Stimulated activated CD4-positive, alpha-beta T cell treated with anti-CD3 and anti-CD28 coated beads, Interleukin-4, amount 100 ng/mL, for 24 hours (primary cell): ENCODE data around the gene PPP1R15B.
"Not testable (repeated sequence)": the region's sequence is repeated elsewhere in the genome, so short reads cannot be mapped to it uniquely, and the experiment has no call there.

ENCODE experiments used
- DNase-seq: peaks from one replicate; pipeline ENCODE4 v3.0.0-alpha.2; 2020

Gene PPP1R15B

DNA sequence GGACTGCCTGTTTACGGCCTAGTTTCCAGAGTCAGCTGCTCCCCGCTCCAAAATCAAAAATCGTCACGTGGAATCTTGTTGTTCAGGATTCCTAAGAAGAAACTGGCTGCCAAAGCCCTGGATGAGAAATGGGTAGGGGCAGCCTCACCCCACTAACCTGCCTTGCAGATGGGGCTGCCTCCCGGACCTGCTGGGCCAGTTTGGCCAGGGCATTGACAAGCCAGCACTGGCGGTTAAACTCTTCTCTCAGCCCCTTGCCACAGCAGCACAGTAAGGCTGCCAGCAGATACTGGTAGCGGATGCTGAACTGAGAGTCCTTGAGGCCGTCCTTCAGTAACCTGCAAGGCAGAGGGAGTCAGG is 31.6 kb upstream of the PPP1R15B start:
- DNase-seq: no peak

DNA sequence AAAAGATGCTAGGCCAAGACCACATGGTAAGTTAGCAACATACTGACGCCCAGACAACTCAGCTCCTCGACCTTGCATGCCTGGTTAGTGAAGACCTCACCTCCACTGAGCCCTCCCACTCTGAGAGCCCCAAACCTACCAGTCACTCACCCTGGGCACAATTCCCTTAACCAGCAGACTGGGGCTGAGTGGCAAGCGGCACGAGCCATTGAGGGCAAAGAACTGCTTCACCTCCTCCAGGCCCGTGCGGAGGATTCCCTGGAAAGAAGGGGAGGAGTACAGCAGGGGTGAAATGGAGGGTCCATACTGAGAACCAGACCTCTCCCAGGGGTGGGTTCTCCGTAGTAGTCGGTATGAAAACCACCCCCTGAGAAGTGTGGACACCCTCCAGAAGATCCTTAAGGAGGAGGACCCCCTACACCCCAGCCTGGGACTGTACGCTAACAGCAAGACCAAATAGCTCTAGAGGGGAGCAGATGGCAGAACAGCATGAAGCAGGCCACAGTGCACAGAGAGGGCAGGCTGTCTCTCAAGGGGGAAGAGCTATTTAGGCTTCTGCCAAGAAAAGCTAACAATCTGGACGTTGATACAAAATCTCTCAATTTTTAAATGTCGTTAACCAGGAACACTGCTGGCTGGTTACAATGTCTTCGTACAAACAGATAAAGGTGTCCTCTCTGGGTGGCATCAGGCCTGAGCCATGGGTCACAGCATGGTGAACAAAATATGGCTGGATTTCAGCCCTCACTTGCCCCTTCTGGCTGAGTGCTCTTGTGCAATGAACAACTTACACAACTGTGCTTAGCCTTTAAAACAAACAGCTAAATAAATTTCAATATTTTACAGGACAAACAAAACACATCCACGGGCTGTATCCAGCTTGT is 31.0 kb upstream of the PPP1R15B start:
- DNase-seq: no peak

- no peak for DNase-seq
Observed at GRCh38 chr1:204441558-204441957, 29.9 kb upstream of the PPP1R15B start.

GRCh38 chr1:204439621-204440375 is 28.2 kb upstream of the PPP1R15B start:
- DNase-seq: no peak

DNA sequence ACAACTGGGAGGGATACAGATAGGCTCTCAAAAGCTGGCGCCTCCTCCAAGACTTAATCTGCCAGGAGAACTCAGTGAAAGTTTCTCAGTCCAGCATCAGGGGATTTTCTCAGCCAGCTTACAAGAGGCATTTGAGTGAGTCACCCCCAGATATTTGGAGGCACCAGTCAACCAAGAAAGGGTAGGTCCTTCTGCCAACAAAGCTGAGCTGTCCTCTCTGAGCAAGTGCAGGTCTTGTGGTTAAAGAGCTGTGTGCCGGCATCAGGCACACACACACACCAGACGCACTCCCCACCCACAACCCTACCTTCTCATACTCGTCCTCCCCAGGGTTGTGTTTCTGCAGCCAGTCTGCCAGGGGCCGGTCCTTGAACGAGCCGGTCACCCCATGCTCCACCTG is 27.0 kb upstream of the PPP1R15B start:
- peak; percentile 30 for DNase-seq

- no peak for DNase-seq
Observed at GRCh38 chr1:204437796-204438570, 26.4 kb upstream of the PPP1R15B start.

DNA sequence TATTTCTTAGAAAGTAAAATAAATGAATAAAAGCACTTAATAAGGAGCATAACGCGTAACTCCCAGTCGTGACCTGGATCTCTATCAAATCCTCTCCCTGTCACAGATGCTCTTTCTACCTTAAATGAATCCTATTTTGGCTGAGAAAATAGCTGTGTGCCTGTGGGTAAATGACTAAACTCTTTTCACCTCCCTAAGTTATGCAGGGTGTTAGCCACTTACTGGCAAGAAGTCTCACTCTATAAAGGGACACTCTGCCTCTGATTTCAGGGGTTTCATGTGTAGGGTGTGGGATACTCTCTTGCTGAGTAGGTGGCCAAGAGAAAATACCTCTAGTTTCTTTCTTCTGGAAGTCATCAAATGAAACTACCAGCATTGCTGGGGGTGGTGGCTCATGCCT is 24.3 kb upstream of the PPP1R15B start:
- no peak for DNase-seq

- no peak for DNase-seq
Observed at GRCh38 chr1:204435381-204435831, 23.8 kb upstream of the PPP1R15B start.

DNA sequence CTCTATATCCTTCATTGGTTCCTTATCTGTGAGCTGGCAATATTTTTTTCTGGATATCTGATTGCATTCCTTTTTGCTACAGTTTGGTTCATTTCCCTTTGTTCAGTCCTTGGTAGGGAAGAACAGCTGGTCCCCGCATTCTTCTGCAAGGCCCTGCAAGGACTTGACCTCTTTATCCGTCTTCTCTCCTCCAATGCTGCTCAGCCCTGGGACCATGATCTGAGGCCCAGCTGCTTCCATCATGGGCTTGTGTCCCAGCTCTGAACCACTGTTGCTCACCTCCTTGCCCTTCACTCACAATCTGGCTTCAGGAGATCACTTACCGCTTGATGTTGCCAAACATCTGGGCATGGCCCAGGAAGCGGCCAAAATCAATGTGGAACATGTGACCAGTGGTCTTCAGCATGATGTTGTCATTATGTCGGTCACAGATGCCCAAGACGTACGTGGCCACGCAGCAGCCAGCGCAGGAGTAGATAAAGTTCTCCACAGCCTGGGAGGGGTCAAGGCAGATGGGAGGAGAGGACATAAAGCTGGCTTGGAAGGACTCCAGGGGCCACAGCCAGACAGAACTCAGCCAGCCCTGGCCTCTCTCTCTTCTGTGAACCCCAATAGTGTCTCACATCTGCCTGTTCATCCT is 22.6 kb upstream of the PPP1R15B start:
- DNase-seq: no peak

- no peak for DNase-seq
Observed at GRCh38 chr1:204432708-204433107, 21.1 kb upstream of the PPP1R15B start.

DNA sequence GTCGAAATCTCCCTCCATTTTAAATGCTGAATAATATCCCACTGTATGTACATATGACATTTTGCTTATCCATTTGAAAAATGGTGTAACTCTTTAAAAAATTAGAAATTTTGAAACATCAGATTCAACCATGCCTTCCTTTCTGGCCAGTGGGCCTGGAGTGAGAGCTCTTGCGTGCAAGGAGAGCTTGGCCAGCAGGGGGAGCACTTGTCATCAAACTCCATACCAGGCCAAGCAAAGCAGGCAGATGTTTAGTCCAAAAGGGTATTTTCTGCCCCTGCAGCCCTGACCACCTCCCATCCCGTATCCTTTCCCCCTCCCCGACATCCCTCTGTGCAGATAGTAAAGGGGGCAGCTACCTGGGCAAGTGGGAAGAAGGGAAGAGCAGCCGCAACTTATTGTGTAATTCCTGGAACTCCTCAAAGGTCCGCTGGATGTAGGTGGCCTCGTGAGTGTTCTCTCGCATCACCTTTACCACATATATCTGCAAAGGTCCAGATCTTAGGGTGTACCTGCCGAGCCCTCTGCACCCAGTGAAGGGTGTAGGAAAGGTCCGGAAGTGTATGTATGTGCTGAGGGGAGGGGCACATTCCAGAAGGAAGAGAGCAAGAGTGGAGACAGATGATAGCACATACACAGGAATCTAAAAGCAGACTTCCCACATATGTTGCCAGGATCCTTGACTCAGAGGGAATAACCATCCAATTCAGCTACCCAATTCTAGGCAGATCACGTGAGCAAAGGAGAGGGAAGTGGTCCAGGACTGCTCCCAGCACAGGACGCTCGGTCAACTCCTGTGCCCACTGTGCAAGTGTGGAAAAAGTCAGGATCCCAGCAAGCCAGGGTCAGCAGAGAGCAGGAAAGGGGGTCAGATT is 19.9 kb upstream of the PPP1R15B start:
- peak; percentile 86 for DNase-seq

DNA sequence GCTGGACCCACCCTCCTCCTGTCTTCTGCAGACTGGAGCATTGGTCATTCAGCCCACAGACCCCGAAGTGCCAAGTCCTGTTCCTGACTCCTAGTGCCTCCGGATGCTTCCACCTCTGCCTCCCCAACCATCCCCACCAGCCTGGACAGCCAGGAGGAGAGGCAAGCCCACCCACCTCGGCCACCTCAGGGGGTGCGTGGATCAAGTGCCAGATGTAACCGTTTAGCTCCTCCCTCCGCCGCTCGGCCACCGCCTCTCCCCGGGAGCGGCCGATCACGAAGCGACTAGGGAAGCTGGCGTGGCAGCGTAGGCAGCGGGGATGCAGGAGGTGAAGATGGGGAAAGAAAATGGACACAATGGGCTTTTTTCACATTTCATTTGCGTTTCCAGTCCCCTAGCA is 18.1 kb upstream of the PPP1R15B start:
- no peak for DNase-seq

DNA sequence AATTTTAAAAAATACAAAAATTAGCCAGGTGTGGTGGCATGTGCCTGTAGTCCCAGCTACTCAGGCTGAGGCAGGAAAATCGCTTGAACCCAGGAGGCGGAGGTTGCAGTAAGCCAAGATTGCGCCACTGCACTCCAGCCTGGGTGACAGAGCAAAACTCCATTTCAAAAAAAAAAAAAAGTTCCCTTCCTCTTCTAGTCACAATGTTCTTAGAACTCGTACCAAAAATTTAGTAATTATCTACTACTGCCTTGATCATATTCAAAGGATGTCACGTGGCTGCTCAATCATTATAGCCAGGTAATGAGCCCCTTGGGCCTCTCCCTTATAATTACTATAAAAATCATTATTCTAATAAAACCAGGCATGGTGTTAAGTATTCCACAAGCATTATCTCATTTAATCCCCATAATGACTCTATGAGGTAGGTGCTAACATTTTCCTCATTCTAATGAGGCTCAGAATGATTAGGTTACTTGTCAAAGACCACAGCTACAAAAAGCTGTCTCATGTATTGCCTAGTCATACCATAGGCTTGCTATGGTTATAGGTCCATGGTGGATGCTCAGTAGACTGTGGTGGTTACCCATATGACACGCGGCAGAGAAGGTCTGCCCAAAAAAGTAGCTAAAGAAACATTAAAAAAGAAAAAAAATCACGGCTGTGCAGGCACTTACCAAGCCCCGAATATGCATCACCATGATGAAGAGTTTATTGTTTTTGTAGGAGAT is 15.5 kb upstream of the PPP1R15B start:
- no peak for DNase-seq

DNA sequence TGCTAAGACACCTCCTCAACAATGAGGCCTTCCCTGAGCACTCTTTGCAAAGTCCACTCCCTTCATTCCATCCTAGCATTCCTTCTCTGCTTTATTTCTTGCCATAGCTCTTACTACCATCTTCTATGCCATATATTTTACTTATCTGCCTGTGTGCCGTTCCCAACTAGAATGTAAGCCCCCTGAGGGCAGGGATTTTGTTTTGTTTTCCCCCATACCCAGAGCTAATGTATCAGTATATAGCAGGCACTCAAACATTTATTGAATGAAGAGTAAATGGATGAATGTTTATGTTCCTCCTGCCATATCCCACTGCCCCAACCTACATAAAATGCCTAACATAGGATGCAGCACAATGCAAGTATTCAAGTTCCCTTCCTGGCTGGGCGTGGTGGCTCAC is 14.9 kb upstream of the PPP1R15B start:
- no peak for DNase-seq

- no peak for DNase-seq
Observed at GRCh38 chr1:204426035-204426436, 14.4 kb upstream of the PPP1R15B start.

GRCh38 chr1:204424621-204425020 is 13.0 kb upstream of the PPP1R15B start:
- no peak for DNase-seq

- not testable (repeated sequence) for DNase-seq
Observed at GRCh38 chr1:204422061-204422705, 10.6 kb upstream of the PPP1R15B start.

- DNase-seq: no peak
Observed at GRCh38 chr1:204421441-204421840, 9.8 kb upstream of the PPP1R15B start.

- no peak for DNase-seq
Observed at GRCh38 chr1:204420039-204421004, 8.7 kb upstream of the PPP1R15B start.
